Thoracic aorta (tissue), 2 donors: ENCODE results near the gene NKAIN2. TPM values are rescaled to one million over a fixed set of nuclear protein-coding genes. Genes with fewer than 3 reads are reported as not detected.

Source experiments
- ATAC-seq: fragments of 150-250 bp; one replicate; pipeline ENCODE4 v1.8.0; 2017; ENCODE audit warnings: low read depth; ENCODE audit not compliant: insufficient number of reproducible peaks, low FRiP score
- DNase-seq: peaks from one replicate; pipeline ENCODE4 v3.0.0-alpha.2; 2020; ENCODE audit warnings: low spot score
- H3K27ac ChIP-seq, 2 donors: fragments of 200-600 bp; sonication (generic); 1 replicate in 1 of 2; 2 replicates in 1 of 2; pipeline ENCODE4 v1.5.1; 2016; ENCODE audit warnings: mild to moderate bottlenecking in 2 of 2, moderate library complexity in 2 of 2
- H3K27me3 ChIP-seq: fragments of 200-600 bp; sonication (generic); replicated peaks from 2 replicates; pipeline ENCODE4 v1.6.0; 2016; ENCODE audit warnings: mild to moderate bottlenecking; ENCODE audit not compliant: insufficient read depth
- H3K36me3 ChIP-seq: fragments of 200-600 bp; sonication (generic); one replicate; pipeline ENCODE4 v1.5.1; 2016
- H3K4me1 ChIP-seq, 2 donors: fragments of 200-600 bp; sonication (generic); 1 replicate in 1 of 2; 2 replicates in 1 of 2; pipeline versions ENCODE4 v1.5.1 to v1.6.0; 2016; ENCODE audit warnings: low read depth in 2 of 2, mild to moderate bottlenecking in 1 of 2; ENCODE audit not compliant: control insufficient read depth in 1 of 2
- H3K4me3 ChIP-seq: fragments of 200-600 bp; sonication (generic); 2 replicates; pipeline ENCODE4 v1.5.1; 2016; ENCODE audit warnings: mild to moderate bottlenecking
- H3K9me3 ChIP-seq: fragments of 200-600 bp; sonication (generic); 2 replicates; pipeline ENCODE4 v1.5.1; 2016
- CTCF ChIP-seq: fragments of 200-600 bp; sonication (generic); IDR thresholded peaks from one replicate; pipeline ENCODE4 v1.5.1; 2019; ENCODE audit warnings: antibody characterized with exemption
- total RNA-seq, 2 donors: library from RNA; depleted of rRNA; stranded (reverse); fragments of >200 nt; gene quantifications; one replicate each; pipeline versions ENCODE4 v1.1.0 to v1.2.3, GENCODE V29; 2016

Gene NKAIN2
- total RNA-seq, 2 donors from 2014 or later = 0.28 TPM; not detected in 1

- TF ChIP-seq CTCF = no peak
Measured at GRCh38 chr6:123956492-123957139, 153.0 kb downstream of the NKAIN2 start.

GRCh38 chr6:123962508-123962907 lies 158.8 kb downstream of the NKAIN2 start:
- H3K27ac ChIP-seq = no peak overlapping the region
- no peak for ATAC-seq
- H3K36me3 ChIP-seq = no peaks in the 10 kb centered on the region
- DNase-seq = no peak
- no peak overlapping the region for H3K4me3 ChIP-seq
- no peaks in the 10 kb centered on the region for H3K4me1 ChIP-seq
- no peak for TF ChIP-seq CTCF
- H3K27me3 ChIP-seq = no peaks in the 10 kb centered on the region
- no peaks in the 10 kb centered on the region for H3K9me3 ChIP-seq

More at GRCh38 chr6:123956492-123957139, 153.0 kb downstream of the NKAIN2 start:
- Histone ChIP-seq H3K9me3 (peaks cover 4% of the 10 kb centered on the region), H3K4me3 (no peak overlapping the region), H3K36me3 (no peaks in the 10 kb centered on the region), H3K27me3 (no peaks in the 10 kb centered on the region), H3K4me1 (no peaks in the 10 kb centered on the region), H3K27ac (no peak overlapping the region)
- no peak for DNase-seq
- ATAC-seq = no peak

- DNase-seq (no peak), ATAC-seq (no peak)
- H3K4me1 ChIP-seq = no peaks in the 10 kb centered on the region
- no peak overlapping the region for H3K4me3 ChIP-seq
- no peaks in the 10 kb centered on the region for H3K27me3 ChIP-seq
- no peaks in the 10 kb centered on the region for H3K36me3 ChIP-seq
- no peaks in the 10 kb centered on the region for H3K9me3 ChIP-seq
- H3K27ac ChIP-seq = no peak overlapping the region
- no peak for TF ChIP-seq CTCF
Measured at GRCh38 chr6:123965894-123966293, 162.2 kb downstream of the NKAIN2 start.

GRCh38 chr6:123966618-123967017 lies 163.0 kb downstream of the NKAIN2 start:
- H3K4me3 ChIP-seq = no peak overlapping the region

GRCh38 chr6:123967905-123968304 lies 164.2 kb downstream of the NKAIN2 start:
- H3K4me3 ChIP-seq = no peak overlapping the region
- TF ChIP-seq CTCF = no peak
- H3K9me3 ChIP-seq = no peaks in the 10 kb centered on the region
- H3K36me3 ChIP-seq = no peaks in the 10 kb centered on the region
- no peak overlapping the region for H3K27ac ChIP-seq
- H3K4me1 ChIP-seq = no peaks in the 10 kb centered on the region
- no peaks in the 10 kb centered on the region for H3K27me3 ChIP-seq
- ATAC-seq (no peak), DNase-seq (no peak)

More at GRCh38 chr6:123966618-123967017, 163.0 kb downstream of the NKAIN2 start:
- H3K9me3 ChIP-seq = no peaks in the 10 kb centered on the region
- ATAC-seq (no peak), DNase-seq (no peak)
- no peaks in the 10 kb centered on the region for H3K36me3 ChIP-seq
- no peaks in the 10 kb centered on the region for H3K27me3 ChIP-seq
- no peaks in the 10 kb centered on the region for H3K4me1 ChIP-seq
- no peak overlapping the region for H3K27ac ChIP-seq
- TF ChIP-seq CTCF = no peak
